WERI-Rb-1 (cell line): ENCODE data around the gene GDI1.

Experiments
- DNase-seq: peaks from one replicate; pipeline ENCODE4 v3.0.0-alpha.2; 2020
- H3K27ac ChIP-seq: fragments of 250-450 bp; sonication (Bioruptor Pico); 2 replicates; pipeline ENCODE4 v1.5.1; 2020; ENCODE audit warnings: mild to moderate bottlenecking, moderate library complexity
- H3K27me3 ChIP-seq: fragments of 250-450 bp; sonication (Bioruptor Pico); 2 replicates; pipeline ENCODE4 v1.5.1; 2021; ENCODE audit warnings: mild to moderate bottlenecking, low read depth, moderate library complexity; ENCODE audit not compliant: insufficient read depth, severe bottlenecking
- H3K36me3 ChIP-seq: fragments of 250-450 bp; sonication (Bioruptor Pico); 2 replicates; pipeline ENCODE4 v1.5.1; 2020; ENCODE audit warnings: mild to moderate bottlenecking, moderate library complexity
- H3K4me3 ChIP-seq: 2 replicates; pipeline ENCODE4 v1.5.1; 2011; ENCODE audit warnings: low read depth, mild to moderate bottlenecking, control low read depth, low read length
- H3K9me3 ChIP-seq: fragments of 250-450 bp; sonication (Bioruptor Pico); 2 replicates; pipeline ENCODE4 v1.5.1; 2021; ENCODE audit warnings: mild to moderate bottlenecking, moderate library complexity; ENCODE audit not compliant: severe bottlenecking
- TF ChIP-seq, protein P1 (sequence below): IDR thresholded peaks from 2 replicates; pipeline ENCODE4 v1.5.1; 2011; ENCODE audit warnings: low read depth, mild to moderate bottlenecking, control low read depth, inconsistent platforms, low read length

GDI1 gene

DNA sequence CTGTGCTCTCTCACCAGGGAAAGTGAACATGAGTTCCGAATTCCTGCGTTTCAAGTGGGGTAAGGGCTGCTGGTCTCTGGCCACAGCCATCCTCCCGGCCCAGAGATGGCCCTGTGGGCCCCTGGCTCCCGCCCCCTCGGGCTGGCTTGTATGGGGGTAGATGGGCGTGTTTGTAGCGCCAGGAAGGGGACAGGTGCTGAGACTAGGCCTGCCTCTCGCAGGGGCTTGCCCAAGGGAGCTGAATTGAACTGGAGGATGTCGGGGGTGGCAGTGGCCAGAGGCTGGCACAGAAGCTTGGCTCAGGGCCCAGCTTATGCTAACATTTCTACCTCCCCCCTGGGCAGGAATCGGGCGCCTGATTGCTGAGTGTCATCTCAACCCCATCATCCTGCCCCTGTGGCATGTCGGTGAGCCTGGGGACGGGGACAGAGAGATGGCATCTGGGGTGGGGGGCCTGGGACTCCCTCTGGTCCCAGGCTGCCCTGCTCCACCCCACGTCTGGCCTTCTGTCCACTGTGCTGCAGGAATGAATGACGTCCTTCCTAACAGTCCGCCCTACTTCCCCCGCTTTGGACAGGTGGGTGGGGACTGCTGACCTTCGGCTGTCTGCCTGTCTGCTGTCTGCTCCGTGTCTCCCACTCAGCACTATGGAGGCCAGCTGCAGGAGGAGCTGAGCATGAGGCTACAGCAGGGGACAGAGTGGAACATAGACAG lies 17.1 kb upstream of the GDI1 start:
- H3K9me3 ChIP-seq, result peaks cover 3% of the 10 kb centered on the region
- DNase-seq, result no peak
- H3K27me3 ChIP-seq, result peaks cover 3% of the 10 kb centered on the region
- 0 out of 2 replicates have a peak overlapping the region, but pooled peaks have one; percentile 23 for H3K27ac ChIP-seq
- H3K4me3 ChIP-seq, result no peak overlapping the region
- TF ChIP-seq, protein P1, sequence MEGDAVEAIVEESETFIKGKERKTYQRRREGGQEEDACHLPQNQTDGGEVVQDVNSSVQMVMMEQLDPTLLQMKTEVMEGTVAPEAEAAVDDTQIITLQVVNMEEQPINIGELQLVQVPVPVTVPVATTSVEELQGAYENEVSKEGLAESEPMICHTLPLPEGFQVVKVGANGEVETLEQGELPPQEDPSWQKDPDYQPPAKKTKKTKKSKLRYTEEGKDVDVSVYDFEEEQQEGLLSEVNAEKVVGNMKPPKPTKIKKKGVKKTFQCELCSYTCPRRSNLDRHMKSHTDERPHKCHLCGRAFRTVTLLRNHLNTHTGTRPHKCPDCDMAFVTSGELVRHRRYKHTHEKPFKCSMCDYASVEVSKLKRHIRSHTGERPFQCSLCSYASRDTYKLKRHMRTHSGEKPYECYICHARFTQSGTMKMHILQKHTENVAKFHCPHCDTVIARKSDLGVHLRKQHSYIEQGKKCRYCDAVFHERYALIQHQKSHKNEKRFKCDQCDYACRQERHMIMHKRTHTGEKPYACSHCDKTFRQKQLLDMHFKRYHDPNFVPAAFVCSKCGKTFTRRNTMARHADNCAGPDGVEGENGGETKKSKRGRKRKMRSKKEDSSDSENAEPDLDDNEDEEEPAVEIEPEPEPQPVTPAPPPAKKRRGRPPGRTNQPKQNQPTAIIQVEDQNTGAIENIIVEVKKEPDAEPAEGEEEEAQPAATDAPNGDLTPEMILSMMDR, result no peak
- peaks cover 4% of the 10 kb centered on the region; the same call in 1 of the 2 replicates for H3K36me3 ChIP-seq

GRCh38 chrX:154420402-154420756 lies 16.6 kb upstream of the GDI1 start:
- DNase-seq, result no peak
- H3K9me3 ChIP-seq, result peaks cover 2% of the 10 kb centered on the region

GRCh38 chrX:154426916-154427770 lies 9.8 kb upstream of the GDI1 start:
- Histone ChIP-seq H3K9me3 (peaks cover 4% of the 10 kb centered on the region), H3K27me3 (peaks cover 6% of the 10 kb centered on the region), H3K36me3 (peaks cover 11% of the 10 kb centered on the region), H3K27ac (no peak overlapping the region), H3K4me3 (no peak overlapping the region)
- DNase-seq, result no peak
- TF ChIP-seq, protein P1, result no peak

More at GRCh38 chrX:154420402-154420756, 16.6 kb upstream of the GDI1 start:
- 0 out of 2 replicates have a peak overlapping the region, but pooled peaks have one; percentile 23 for H3K27ac ChIP-seq
- H3K27me3 ChIP-seq, result peaks cover 3% of the 10 kb centered on the region
- TF ChIP-seq, protein P1, result no peak
- H3K36me3 ChIP-seq, result peaks cover 2% of the 10 kb centered on the region; the same call in 1 of the 2 replicates
- no peak overlapping the region for H3K4me3 ChIP-seq

- peak within 1 kb of the TSS; percentile 55 for H3K4me3 ChIP-seq
- TF ChIP-seq, protein P1, result peak; percentile 57
- H3K9me3 ChIP-seq, result peaks cover 4% of the 10 kb centered on the region
- H3K27ac ChIP-seq, result peak within 1 kb of the TSS; percentile 76
- peaks cover 6% of the 10 kb centered on the region for H3K27me3 ChIP-seq
- H3K36me3 ChIP-seq, result peaks cover 23% of the 10 kb centered on the region
- DNase-seq, result peak; percentile 97
Observed at GRCh38 chrX:154428176-154429171, 8.5 kb upstream of the GDI1 start, which contains the start of gene ATP6AP1. ATP6AP1 (plus strand) TSS chrX:154428677; CDS start chrX:154428693, 16 bp downstream.

DNA sequence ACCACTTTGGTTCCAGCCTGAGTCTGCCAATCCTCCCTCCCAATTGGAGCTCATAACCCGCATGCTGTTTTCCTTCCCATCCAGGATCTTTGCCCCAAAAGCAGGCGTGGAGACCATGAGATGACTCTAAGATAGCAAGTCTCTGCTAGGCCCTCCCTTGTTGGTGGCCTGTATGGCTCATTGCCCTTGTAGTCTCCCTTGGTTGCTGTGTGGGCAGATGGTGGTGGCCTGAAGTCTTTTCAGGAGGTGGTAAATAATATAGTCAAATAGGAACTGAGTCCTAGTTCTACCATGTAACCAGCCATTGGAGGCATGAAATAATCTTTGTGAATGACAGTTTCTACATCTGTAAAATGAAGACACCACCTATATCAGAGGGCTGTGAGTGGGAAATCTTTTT lies 7.2 kb upstream of the GDI1 start:
- no peak for DNase-seq
- H3K27me3 ChIP-seq, result peaks cover 10% of the 10 kb centered on the region
- no peak overlapping the region for H3K27ac ChIP-seq
- H3K36me3 ChIP-seq, result peaks cover 34% of the 10 kb centered on the region
- TF ChIP-seq, protein P1, result no peak
- peaks cover 4% of the 10 kb centered on the region for H3K9me3 ChIP-seq
- H3K4me3 ChIP-seq, result no peak overlapping the region
